Stimulated activated CD8-positive, alpha-beta memory T cell treated with anti-CD3 and anti-CD28 coated beads, Interleukin-7, amount 100 ng/mL, for 1 hour (primary cell): ENCODE data around the gene UBE2Q2.
"Not testable (repeated sequence)": the region's sequence is repeated elsewhere in the genome, so short reads cannot be mapped to it uniquely, and the experiment has no call there.

Experiments
- DNase-seq, 2 donors: peaks; one replicate each; pipeline ENCODE4 v3.0.0-alpha.2; 2020; ENCODE audit warnings: low read depth in 2 of 2

UBE2Q2 gene

GRCh38 chr15:75823860-75824613 lies 19.2 kb upstream of the UBE2Q2 start:
- DNase-seq: no peak

DNA sequence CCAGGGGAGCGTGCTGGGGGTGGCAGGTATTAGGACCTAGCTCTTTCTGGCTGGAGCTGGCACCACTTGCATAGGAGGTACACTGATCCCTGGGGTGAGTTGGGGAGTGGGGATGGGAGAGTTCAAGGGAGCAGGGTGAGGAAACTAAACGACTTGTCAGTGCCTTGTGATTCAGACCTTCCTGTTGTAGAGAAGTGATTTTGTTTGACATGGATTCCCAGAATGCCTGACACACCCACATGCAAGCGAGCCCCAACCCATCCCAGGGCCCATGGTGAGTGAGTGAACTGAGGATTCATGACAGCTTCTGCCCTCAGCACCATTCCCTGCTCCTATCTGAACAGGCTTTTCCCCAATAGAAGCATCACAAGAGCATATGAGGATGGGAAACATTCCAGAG lies 15.6 kb upstream of the UBE2Q2 start:
- DNase-seq: no peak

DNA sequence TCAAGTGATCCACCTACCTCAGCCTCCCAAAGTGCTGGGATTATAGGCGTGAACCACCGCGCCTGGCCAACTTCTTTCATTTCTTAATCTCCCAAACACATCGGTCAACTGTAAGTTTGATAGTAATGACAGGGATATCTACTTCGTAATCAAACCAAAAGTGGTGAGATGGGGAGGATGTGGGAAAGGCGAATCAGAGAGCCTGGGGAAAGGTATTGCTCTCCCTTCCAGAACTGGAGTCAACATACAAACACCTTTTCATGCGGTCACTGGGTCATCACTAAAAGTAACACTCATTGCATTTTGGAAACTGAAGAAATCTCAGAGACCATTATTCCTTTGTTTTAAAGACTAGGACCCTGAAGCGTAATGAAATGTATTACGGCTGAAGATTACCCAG lies 14.8 kb upstream of the UBE2Q2 start:
- DNase-seq: no peak

- DNase-seq: no peak
Observed at GRCh38 chr15:75830910-75831805, 12.1 kb upstream of the UBE2Q2 start.

- DNase-seq: no peak
Observed at GRCh38 chr15:75831806-75832102, 11.5 kb upstream of the UBE2Q2 start.

GRCh38 chr15:75832114-75832513 lies 11.1 kb upstream of the UBE2Q2 start:
- DNase-seq: no peak

DNA sequence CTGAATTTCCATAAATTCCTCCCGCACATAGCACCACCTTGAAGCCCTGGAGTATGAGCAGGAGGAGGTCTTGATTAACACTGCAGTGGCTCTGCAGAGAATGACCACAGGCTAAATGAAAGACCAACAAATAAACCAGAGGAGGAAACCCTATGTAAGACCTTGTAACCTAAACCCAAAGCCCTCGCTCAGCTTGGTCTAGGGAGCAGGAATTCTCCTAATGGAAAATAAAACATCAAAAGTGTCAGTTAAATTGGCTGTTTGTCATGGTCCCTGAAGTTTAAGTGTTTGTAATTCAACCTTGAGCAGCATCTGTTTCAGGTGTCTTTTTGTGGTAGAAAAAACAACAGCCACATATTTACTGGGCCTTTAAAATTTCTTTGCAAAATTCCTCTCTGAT lies 9.2 kb upstream of the UBE2Q2 start:
- DNase-seq: no peak

DNA sequence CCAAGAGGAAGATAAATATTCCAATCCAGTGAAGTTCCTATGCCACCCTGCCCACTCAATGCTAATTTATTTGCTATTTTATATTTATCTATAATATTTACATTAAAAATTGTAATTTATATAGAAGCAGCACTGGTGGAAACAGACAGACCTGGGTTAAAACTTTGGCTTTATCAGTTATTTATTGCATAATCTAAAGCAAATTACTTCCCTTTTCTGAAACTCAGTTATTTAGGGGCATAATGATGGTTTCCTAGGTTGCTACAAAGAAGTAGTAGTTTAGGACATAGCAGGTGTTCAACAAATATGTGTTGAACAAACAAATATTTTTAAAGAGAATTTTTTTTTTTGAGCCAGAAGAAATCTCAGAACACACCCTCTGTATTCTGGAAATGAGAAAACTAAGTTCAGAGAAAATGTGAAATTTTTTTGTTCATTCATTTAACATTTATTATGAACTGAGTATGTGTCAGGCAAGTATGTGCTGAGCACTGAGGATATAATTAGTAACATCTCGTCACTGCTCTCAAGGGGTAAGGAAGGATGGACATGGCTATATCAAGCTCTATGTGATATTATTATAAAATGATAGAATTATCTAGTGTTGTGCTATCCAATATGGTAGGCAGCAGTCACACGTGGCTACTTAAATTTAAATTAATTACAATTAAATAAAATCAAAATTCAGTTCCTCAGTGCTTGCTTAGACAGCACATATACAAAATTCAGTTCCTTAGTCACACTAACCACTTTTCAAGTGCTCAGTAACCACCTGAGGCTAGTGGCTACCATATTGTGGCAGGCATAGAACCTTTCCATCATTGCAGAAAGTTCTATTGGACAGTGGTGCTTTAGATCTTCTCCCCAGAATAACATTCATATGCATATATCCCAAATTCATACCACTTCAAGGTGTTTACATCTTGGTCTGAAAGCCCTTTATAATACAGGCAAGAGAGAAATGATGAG lies 7.0 kb upstream of the UBE2Q2 start:
- no peak for DNase-seq

DNA sequence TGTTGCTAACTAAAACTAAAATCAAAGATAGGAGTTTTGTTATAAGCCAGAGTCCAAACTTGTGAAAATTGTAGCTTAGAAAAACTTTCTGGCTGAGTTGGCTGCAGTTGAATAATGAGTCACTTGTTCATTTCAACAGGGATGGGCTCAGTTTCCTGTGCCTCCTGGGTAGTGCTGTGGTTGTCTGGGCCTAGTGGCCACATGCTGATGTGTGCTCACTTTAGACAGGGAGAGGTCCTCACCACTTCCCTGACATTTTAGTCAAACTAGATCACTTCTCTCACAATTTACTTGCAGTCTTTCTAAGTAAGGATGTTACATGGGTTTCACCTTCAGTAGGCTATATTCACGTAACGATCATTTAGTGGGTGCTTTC lies 6.3 kb upstream of the UBE2Q2 start:
- DNase-seq: peak in 1 of 2 donors; percentile 6

DNA sequence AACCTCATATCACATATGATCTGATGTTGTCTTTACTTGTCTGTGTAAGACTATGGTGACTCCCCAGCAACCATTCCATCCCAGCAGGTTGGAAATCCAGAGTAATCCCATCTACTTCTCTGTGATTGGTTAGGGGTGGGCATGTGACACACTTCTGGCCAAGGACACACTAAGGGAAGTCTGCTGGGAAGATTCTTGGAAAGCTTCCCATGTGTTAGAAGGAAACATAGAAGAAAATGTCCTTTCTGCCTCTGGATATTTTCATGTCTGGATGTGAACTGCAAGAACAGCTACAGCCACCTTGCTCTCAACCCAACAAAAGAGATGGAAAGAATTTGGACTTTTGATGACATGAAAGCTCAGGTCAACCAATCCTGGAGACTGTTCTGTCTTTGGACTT lies 2.6 kb upstream of the UBE2Q2 start:
- no peak for DNase-seq

DNA sequence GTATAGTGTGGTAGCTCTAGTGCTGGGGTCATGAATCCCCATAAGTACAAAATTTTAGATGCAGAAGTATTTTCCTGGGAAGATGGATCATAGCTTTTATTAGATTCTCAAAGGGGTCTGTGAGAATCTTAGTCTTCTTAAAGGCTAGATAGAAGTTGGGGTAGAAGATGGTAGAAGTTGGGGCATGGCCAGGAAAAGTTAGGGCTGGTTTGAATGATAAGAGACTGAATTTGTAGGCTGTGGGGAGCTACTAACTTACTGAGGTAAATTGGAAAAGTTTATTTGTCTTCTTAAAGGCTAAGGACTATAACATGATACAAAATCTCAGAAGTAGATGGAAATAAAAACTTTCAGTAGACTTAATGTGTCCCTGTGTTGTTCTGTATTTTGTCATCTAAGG lies 1.6 kb upstream of the UBE2Q2 start:
- DNase-seq: no peak

DNA sequence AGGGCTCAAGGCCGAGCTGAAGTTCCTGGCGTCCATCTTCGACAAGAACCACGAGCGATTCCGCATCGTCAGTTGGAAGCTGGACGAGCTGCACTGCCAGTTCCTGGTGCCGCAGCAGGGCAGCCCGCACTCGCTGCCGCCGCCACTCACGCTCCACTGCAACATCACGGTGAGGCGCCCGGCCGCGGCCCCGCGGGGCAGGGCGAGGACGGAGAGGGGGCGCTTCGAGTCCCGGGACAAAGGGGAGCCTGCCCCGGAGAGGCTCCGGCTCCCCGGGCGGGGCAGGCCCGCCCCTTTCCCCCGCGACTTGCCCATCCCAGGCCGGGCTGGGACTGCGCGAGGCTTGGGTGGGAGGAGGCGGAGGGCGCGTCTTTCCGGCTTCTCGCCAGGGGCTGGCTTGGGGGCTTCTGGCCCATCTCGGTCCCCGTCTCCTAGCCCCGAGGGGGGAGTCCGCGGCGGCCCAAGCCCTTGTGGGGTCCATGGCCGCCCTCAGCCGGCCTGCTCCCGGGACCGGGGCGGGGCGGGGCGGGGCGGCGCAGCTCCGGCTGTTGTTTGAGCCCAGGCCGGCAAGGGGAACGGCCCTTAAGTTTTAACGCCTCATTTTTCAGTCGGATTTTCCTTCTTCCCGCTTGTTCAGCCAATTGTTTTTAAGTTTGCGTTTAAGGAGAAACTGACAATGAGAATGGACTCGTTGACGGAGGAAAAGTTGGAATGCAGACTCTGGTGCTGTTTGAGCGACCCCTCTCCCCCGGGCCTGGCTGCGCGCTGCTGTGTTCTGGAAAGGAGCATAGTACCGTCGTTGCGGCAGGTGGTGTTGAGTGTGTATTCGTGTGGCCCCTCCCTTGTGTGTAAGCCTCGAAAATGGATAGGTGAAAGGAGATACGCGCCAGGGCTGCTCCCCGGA lies 683 bp downstream of the UBE2Q2 start:
- peak in 1 of 2 donors; percentile 29 for DNase-seq

- no peak for DNase-seq
Observed at GRCh38 chr15:75844629-75845335, 1.5 kb downstream of the UBE2Q2 start.

- no peak for DNase-seq
Observed at GRCh38 chr15:75849167-75849566, 5.9 kb downstream of the UBE2Q2 start.

DNA sequence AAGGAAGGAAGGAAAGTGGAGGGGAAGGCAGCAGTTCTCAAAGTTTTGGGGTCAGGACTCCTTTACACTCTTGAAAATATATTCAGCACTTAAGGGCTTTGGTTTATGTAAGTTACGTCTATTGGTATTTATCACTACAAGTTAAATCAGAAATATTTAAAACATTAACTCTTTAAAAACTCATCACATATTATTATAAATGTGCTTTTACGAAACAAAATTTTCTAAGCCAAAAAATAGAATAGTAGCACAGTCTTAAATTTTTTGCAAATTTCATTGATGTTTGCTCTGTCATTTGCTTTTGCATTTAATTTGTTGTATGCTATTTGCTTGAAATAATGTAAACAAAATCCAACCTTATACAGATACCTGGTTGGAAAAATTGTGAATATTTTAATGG lies 7.5 kb downstream of the UBE2Q2 start:
- no peak for DNase-seq

- not testable (repeated sequence) for DNase-seq
Observed at GRCh38 chr15:75851566-75851965, 8.3 kb downstream of the UBE2Q2 start.

DNA sequence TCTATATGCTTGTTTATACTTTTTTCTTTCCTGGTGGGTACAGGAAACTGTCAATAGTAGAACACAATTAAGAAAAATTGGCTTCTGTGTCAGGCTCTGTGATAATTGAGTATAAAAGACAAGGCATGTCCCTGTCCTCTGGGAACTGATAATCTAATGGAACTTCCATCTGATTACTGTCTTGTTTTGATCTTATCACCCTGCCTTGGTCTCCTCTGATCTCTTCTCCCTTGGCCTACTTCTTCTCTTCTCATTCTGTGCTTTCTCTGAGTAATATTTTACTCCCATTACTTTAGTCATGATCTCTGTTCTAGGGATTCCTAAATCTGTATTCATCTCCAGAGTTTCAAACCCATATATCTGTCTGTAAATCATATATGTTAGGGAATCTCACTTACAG lies 14.6 kb downstream of the UBE2Q2 start:
- DNase-seq: no peak

DNA sequence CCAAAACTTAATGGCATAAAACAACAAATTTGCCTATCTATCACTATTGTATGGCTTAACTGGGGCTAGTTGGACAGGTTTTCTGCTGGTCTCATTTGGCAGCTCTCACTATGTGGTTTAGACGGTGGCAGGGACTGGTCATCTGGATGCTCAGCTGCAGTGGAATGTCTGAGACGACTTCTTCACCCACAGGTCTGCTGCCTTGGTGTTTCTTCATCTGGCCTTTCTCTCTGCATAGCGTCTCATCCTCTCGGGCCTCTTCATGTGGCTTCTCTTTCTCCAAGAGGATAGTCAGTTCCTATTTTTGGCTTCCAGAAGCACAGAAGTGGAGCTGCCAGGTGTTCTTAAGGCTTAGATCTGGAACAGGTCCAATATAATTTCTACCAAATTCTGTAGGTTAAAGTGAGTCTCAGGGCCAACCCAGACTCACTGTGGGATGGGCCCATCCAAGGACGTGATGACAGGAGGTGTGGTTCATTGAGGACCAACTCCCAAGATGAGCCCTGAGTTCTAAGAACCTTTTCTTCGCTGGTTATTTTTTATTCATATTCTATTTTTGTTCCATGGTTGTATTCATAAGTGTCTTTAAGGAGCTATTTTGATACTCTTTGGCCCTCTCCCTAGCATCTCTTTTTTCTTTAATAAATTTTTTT lies 18.6 kb downstream of the UBE2Q2 start:
- DNase-seq: no peak

- no peak for DNase-seq
Observed at GRCh38 chr15:75862796-75863195, 19.5 kb downstream of the UBE2Q2 start.
